ENCODE measurements around the gene NEDD4L.

Gene NEDD4L

DNA sequence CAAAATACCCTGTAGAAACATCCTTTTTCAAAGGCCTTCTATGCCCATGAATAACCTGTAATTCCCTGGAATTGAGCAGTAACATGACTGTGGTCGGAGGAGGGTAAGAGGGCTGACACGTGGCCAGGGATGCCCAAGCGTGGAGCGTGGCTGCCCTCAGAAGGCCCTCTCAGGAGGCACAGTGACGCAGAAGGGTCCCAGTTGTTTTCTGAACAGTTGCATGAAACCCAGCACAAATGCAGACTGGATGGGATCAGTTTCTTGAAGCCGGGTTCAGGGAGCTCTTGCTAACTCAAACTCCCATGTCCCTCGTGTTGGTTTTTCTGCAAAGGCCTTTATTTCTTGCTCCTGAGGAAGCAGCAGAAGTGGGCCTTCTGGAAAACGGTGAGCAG lies 347.9 kb downstream of the NEDD4L start:
- DNase-seq: no peak

DNA sequence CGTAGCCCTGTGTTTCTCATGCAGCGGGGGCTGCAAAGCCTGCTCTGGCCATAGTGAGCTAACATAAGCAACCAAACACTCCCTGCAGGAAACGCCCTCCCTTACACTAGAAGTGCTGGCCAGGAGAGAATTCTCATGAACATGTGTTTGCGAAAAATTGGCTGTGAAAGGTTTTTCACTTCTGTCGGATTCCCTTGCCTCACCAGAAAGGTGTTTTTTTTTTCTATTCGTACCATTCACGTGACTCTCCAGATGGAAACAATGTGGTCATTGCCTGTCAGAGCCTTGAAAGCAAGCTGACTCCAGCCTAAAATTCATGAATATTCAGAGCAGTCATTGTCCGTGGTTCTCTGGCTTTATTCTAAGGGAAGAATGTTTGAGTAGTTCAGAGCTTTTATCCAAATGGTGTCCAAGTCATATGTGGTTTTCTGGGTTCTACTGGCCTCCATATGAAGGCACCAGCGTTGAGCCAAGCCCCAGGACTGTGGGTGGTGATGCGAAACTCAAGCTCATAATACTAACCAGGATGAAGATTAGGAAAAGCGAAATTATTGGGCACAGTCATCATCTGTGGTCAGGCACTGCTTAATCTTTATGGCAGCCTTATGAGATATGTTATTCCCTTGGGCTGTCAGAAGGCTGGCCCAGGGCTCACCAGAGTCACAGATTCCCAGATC lies 348.4 kb downstream of the NEDD4L start:
- DNase-seq: peak in 8 of 58 donors; percentile 4 to 49 (median 15)

GRCh38 chr18:58393295-58393694 lies 349.3 kb downstream of the NEDD4L start:
- no peak for DNase-seq

DNA sequence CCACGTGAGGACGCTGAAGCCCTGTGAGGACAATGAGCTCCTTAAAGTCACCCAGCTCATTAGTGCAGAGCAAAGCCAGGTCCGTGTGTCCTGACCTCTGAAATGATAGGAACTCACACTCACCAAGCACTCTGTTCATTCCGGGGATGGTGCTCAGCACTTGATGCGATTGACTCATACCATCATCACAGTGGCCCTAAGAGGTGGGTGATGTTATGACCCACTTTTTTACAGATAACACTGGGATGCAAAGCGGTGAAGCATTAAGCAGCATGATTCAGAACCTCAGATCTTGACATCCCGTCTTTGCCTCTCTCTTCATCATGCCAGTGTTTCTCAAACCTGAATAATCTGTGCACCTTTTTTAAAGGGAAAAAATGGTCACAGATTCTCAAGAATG lies 350.0 kb downstream of the NEDD4L start:
- no peak for DNase-seq

- no peak for DNase-seq
Observed at GRCh38 chr18:58394602-58395425, 350.8 kb downstream of the NEDD4L start.

- DNase-seq: peak in 1 of 58 donors; percentile 21
Observed at GRCh38 chr18:58396144-58396543, 352.1 kb downstream of the NEDD4L start.

- no peak for DNase-seq
Observed at GRCh38 chr18:58396966-58397365, 352.9 kb downstream of the NEDD4L start.

DNA sequence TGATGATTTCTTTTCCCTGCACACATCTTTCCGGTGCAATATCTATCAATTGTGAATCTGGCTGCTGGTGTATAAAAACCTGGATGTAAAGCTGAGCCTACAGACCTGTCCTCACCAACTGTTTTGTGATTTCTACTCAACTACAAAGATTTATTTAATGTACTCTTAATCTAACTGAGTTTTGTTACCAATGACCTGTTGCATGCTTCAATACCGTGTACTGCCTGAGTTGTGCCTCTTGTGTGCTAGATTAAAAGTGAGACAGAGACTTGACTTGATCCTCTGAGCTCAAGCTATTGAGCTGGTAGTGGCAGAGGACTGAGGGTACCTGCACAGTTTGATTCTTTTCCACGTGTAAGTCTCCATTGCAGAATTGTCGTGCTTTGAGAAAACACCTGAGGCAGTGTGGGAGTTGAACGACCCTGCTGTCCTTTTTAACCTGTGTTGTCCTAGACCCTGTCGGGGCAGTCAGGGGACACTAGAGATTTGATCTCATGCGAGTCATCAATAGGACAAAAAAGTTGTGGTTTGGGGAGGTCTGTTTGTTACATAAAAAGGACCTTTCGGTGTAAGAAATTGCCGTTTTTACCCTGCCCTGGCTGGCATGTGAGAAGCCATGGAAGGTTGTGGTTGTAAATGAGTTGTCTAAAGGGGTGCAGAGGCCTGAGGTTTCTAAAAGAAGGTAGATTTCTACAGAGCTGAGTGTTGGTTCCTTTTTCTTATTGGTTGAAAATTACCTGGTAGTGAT lies 353.5 kb downstream of the NEDD4L start:
- no peak for DNase-seq

- DNase-seq: no peak
Observed at GRCh38 chr18:58398648-58399398, 354.8 kb downstream of the NEDD4L start.

DNA sequence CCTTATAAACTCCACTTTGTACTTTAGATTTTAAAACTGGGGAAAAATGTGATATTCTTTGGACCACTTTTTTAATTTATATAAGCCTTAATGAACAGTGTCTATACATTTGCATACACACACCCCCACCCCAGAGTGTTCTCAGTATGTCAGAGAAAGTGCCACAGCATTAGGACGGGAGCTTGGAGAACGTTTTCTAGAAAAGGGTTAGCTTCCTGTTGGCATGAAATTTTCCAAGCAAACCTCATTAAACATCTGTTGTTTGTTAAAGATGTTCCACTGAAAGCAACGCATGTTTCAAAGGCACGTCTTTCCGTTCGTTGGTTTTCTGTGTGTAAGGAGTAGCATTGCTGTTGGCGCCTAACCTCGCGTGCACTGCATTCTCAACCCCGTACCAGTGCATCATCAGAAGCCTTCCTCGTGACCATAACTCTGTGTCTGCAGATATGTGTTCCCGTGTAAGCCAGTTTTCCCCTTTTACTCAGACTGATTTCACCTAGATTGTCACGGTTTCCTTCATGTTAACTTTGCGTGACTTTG lies 356.4 kb downstream of the NEDD4L start:
- DNase-seq: no peak

DNA sequence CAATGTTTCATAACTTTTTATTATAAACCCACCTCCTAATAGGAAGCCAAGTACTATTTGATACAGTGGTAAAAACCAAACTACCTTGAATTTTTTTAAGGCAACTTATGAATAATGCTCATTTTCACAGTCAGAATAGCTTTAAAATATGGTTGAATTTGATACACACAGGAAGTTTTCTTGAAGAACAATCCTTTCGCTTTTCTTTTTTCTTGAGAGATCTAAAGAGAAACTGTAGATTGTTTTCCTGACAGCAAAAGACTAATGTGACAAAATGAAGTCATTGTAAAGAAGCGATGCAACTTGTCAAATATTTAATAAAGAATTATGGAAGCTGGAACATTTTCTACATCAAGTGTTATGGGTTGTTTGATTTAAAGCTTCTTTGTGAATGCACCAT lies 357.2 kb downstream of the NEDD4L start:
- no peak for DNase-seq

- DNase-seq: peak in 1 of 58 donors; percentile 15
Observed at GRCh38 chr18:58402247-58402646, 358.2 kb downstream of the NEDD4L start.

DNA sequence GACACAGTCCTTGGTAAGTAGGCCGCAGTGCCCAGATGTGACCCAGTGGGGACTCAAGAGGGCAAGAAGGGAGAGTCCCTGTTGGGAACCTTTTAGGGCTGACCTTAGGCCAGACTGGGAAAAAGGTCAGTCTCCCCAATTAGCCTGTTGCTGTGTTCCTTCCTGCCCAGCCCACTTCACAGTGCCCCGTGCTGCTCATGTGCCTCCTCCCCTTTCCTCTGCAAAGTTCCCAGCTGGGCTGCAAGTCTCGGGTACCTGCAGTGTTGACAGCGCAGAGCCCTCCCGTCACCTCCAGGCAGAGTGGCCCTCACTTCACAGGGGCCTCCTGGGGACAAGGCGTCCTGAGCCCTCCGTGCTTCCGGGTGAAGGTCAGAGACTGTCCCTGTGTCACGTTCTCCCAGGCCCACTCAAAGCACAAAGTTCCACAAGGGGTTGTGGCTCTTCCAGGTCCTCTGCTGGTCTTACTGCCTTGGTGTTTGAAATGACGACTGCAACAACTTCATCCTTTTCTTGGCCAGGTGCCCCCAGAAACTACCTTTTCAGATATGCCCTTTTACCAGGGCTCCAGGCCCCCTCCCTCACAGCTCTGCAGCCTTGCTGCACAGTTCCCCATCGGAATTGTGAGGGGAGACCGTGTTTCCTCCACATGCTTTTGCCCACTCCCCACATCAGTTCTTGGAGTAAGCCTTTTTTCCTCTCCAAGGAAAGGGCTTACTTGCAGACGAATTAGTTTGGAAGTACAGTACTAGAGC lies 359.1 kb downstream of the NEDD4L start:
- DNase-seq: no peak

DNA sequence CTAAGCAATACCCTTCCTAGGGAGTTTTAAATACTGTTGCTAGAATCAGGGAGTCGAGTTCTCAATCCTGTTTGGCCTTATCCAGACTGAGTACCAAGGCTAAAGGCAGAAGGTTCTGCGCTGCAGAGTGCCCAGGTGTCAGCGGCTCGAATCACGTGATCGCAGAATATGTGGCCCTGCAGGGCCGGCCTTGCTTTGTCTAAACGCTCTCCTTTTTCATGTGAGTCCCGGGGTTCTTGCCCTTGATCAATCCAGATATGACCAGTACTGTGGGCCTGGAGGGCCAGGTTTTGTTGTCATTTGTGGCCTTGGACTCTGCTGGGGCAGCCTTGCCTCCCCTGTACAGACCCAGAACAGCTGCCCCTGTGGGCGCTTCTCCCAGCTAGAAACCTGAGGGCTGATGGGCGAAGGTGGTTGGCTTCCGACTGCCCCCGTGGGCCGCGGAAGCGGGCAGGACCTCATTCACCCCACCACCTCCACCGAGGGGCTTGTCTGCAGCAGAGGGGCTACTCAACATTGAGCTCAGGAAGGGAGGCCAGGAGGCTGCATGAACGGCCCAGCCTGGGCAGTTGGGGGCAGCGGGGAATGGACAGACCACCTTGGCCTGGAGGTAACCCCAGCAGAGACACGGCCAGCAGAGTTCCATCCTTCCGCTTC lies 359.9 kb downstream of the NEDD4L start:
- no peak for DNase-seq

- no peak for DNase-seq
Observed at GRCh38 chr18:58405107-58405898, 361.3 kb downstream of the NEDD4L start.

- DNase-seq: no peak
Observed at GRCh38 chr18:58407263-58407648, 363.2 kb downstream of the NEDD4L start.

DNA sequence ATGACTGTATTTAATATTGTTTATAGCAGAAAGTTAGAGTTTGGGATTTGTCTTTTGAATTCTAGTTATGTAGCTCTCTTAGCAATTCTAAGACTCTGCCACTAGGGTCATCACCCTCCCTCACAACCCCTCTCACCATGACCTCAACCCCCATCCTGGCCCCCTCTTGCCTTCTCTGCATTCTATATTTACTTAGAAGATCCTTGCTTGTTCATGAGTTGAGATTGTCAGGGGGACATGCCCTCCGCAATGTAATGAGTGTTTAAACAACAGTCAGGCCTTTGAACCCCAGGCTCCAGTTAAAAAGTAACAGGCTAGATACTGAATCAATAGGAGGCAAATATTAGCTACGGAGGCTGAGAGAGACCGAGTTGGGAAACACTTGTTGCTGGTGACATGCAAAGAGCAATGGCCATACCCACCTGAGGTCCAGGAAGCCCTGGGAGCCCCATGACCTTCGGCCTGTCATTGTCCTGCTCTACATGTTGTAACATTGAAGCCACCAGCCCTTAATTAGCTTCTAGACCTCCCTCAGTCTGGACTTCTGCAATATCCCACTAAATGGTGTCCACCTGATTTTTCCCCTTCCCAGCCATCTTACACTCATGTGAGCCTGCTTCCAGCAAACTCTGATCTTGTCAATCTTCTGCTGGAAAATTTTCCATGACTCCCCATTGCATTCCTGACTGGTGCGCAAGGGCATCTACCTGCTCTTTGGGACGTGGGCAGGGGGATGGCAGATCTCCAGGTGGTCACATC lies 363.8 kb downstream of the NEDD4L start:
- no peak for DNase-seq

- DNase-seq: no peak
Observed at GRCh38 chr18:58408665-58409064, 364.6 kb downstream of the NEDD4L start.

Measured in anterior cingulate cortex (tissue), 58 donors.